Left hindlimb (tissue), 1 donor: ENCODE measurements around the gene DHX29.
"Not testable (repeated sequence)": the region's sequence is repeated elsewhere in the genome, so short reads cannot be mapped to it uniquely, and the experiment has no call there.

Experiments used
- DNase-seq: peaks from one replicate; pipeline ENCODE4 v3.0.0-alpha.2; 2018

The DHX29 gene

GRCh38 chr5:55307383-55308253 lies at the start of gene DHX29, which contains the start of gene MTREX:
DHX29 (minus strand) TSS chr5:55307694; CDS start chr5:55307573, 121 bp downstream.
MTREX (plus strand) TSS chr5:55307989; CDS start chr5:55308014, 25 bp downstream.
- DNase-seq, result peak; percentile 94

GRCh38 chr5:55356896-55357295 lies 49.4 kb upstream of the DHX29 start:
- DNase-seq, result no peak

- DNase-seq, result no peak
Observed at GRCh38 chr5:55350754-55351153, 43.3 kb upstream of the DHX29 start.

GRCh38 chr5:55347786-55348185 lies 40.3 kb upstream of the DHX29 start:
- no peak for DNase-seq

- no peak for DNase-seq
Observed at GRCh38 chr5:55345327-55345726, 37.8 kb upstream of the DHX29 start.

GRCh38 chr5:55344392-55344992 lies 37.0 kb upstream of the DHX29 start:
- DNase-seq, result peak; percentile 53

- DNase-seq, result no peak
Observed at GRCh38 chr5:55343609-55344008, 36.1 kb upstream of the DHX29 start.

- no peak for DNase-seq
Observed at GRCh38 chr5:55343107-55343506, 35.6 kb upstream of the DHX29 start.

- DNase-seq, result no peak
Observed at GRCh38 chr5:55338810-55339243, 31.3 kb upstream of the DHX29 start.

- DNase-seq, result no peak
Observed at GRCh38 chr5:55338092-55338613, 30.7 kb upstream of the DHX29 start.

- DNase-seq, result no peak
Observed at GRCh38 chr5:55333811-55334210, 26.3 kb upstream of the DHX29 start.

- DNase-seq, result no peak
Observed at GRCh38 chr5:55333017-55333416, 25.5 kb upstream of the DHX29 start.

GRCh38 chr5:55331321-55331720 lies 23.8 kb upstream of the DHX29 start:
- DNase-seq, result no peak

GRCh38 chr5:55327281-55327680 lies 19.8 kb upstream of the DHX29 start:
- DNase-seq, result no peak

GRCh38 chr5:55325621-55326020 lies 18.1 kb upstream of the DHX29 start:
- DNase-seq, result no peak

- DNase-seq, result no peak
Observed at GRCh38 chr5:55324815-55325418, 17.4 kb upstream of the DHX29 start.

- no peak for DNase-seq
Observed at GRCh38 chr5:55324006-55324405, 16.5 kb upstream of the DHX29 start.

GRCh38 chr5:55320571-55320970 lies 13.1 kb upstream of the DHX29 start:
- DNase-seq, result no peak

GRCh38 chr5:55319491-55319890 lies 12.0 kb upstream of the DHX29 start:
- no peak for DNase-seq

- not testable (repeated sequence) for DNase-seq
Observed at GRCh38 chr5:55318237-55318636, 10.7 kb upstream of the DHX29 start.

GRCh38 chr5:55316837-55317236 lies 9.3 kb upstream of the DHX29 start:
- DNase-seq, result no peak

GRCh38 chr5:55316289-55316688 lies 8.8 kb upstream of the DHX29 start:
- DNase-seq, result no peak

GRCh38 chr5:55313870-55314617 lies 6.5 kb upstream of the DHX29 start:
- no peak for DNase-seq
